Endothelial cell of umbilical vein (primary cell): ENCODE measurements around the gene XRCC1. TPM values are rescaled to one million over a fixed set of nuclear protein-coding genes. Genes with fewer than 3 reads are reported as not detected.

Source experiments
- BruUV-seq: library from RNA; stranded (reverse); fragments of 400-500 nt; replicated peaks from 2 replicates; lab custom pipeline; 2021; lab: Mats Ljungman, UMichigan
- CTCF ChIA-PET: fragments of 300-600, 350-600 bp; sonication (Branson Sonifier 250); formaldehyde crosslinking; loops from one replicate; lab custom pipeline; 2021; ENCODE audit warnings: antibody characterized with exemption, inconsistent platforms; lab: Charles Lee
- POLR2A ChIA-PET: fragments of 300-600, 350-600 bp; sonication (Branson Sonifier 250); formaldehyde crosslinking; loops from one replicate; lab custom pipeline; 2021; ENCODE audit warnings: antibody characterized with exemption, inconsistent platforms; lab: Charles Lee
- DNase-seq: peaks from one replicate; pipeline ENCODE4 v3.0.0-alpha.2; 2011; ENCODE audit warnings: low read depth, low spot score
- FAIRE-seq: peaks from 2 replicates; lab custom pipeline; 2011; peaks lifted over from hg19 to GRCh38; lab: Jason Lieb, UNC
- H2AFZ ChIP-seq: 2 replicates; pipeline ENCODE4 v1.6.0; 2012; ENCODE audit warnings: low read depth, low read length, control low read depth, inconsistent platforms
- H3K27ac ChIP-seq: 2 replicates; pipeline ENCODE4 v1.5.1; 2011; ENCODE audit warnings: low read depth, mild to moderate bottlenecking, control low read depth, low read length, moderate library complexity; ENCODE audit not compliant: insufficient read depth
- H3K27me3 ChIP-seq, 2 experiments: 2 replicates each; pipeline versions ENCODE4 v1.6.0 to v1.6.1; 2011; ENCODE audit warnings: low read length in 2 of 2, mixed read lengths in 1 of 2; ENCODE audit not compliant: control insufficient read depth in 2 of 2, insufficient read depth in 2 of 2
- H3K36me3 ChIP-seq, 2 experiments: 2 replicates in 1 of 2; 3 replicates in 1 of 2; pipeline ENCODE4 v1.5.1; 2011; ENCODE audit warnings: low read length in 2 of 2, mild to moderate bottlenecking in 1 of 2, moderate library complexity in 1 of 2; ENCODE audit not compliant: control insufficient read depth in 2 of 2, insufficient read depth in 2 of 2; ENCODE audit errors: extremely low read depth in 1 of 2
- H3K4me1 ChIP-seq: 3 replicates; pipeline ENCODE4 v1.5.1; 2011; ENCODE audit warnings: mild to moderate bottlenecking, low read length; ENCODE audit not compliant: control insufficient read depth, insufficient read depth; ENCODE audit errors: extremely low read depth
- H3K4me2 ChIP-seq: 2 replicates; pipeline ENCODE4 v1.6.1; 2011; ENCODE audit warnings: low read length, control low read depth, mixed read lengths; ENCODE audit not compliant: insufficient read depth
- H3K4me3 ChIP-seq, 3 experiments: fragments of 200-600 bp in 1 of 3; sonication (generic), shearing (Covaris generic) in 1 of 3; replicated peaks in 1 of 3; 2 replicates each; pipeline ENCODE4 v1.5.1; 2011 to 2016; ENCODE audit warnings: control low read depth in 3 of 3, low read length in 3 of 3, mild to moderate bottlenecking in 2 of 3, inconsistent platforms in 1 of 3, low read depth in 1 of 3, moderate library complexity in 1 of 3; ENCODE audit not compliant: insufficient read depth in 1 of 3
- H3K79me2 ChIP-seq: 2 replicates; pipeline ENCODE4 v1.6.0; 2012; ENCODE audit warnings: low read length, inconsistent platforms; ENCODE audit not compliant: control insufficient read depth, insufficient read depth
- H3K9ac ChIP-seq: replicated peaks from 2 replicates; pipeline ENCODE3; 2011; ENCODE audit warnings: low read length, control low read depth; ENCODE audit not compliant: insufficient read depth; ENCODE audit errors: extremely low read depth
- H3K9me1 ChIP-seq: replicated peaks from 3 replicates; pipeline ENCODE4 v1.6.0; 2011; ENCODE audit warnings: mild to moderate bottlenecking, low read length; ENCODE audit not compliant: control insufficient read depth, insufficient read depth; ENCODE audit errors: extremely low read depth
- H3K9me3 ChIP-seq: replicated peaks from 2 replicates; pipeline ENCODE4 v1.5.1; 2012; ENCODE audit warnings: low read length, inconsistent platforms; ENCODE audit not compliant: control insufficient read depth, insufficient read depth
- H4K20me1 ChIP-seq: replicated peaks from 2 replicates; pipeline ENCODE3; 2011; ENCODE audit warnings: mild to moderate bottlenecking, low read length; ENCODE audit not compliant: control insufficient read depth, insufficient read depth; ENCODE audit errors: extremely low read depth
- EZH2 ChIP-seq: IDR thresholded peaks from 2 replicates; pipeline ENCODE4 v1.6.1; 2012; ENCODE audit warnings: borderline replicate concordance, low read depth, mild to moderate bottlenecking, moderate library complexity, low read length, inconsistent platforms; ENCODE audit not compliant: severe bottlenecking
- FOS ChIP-seq: IDR thresholded peaks from 2 replicates; pipeline ENCODE4 v1.6.1; 2011; ENCODE audit warnings: mild to moderate bottlenecking, low read length, moderate library complexity, borderline replicate concordance; ENCODE audit not compliant: insufficient read depth
- GATA2 ChIP-seq: IDR thresholded peaks from 2 replicates; pipeline ENCODE4 v1.7.0; 2011; ENCODE audit warnings: low read depth, mild to moderate bottlenecking, moderate library complexity, mixed read lengths, low read length; ENCODE audit not compliant: insufficient read length, insufficient read depth
- MYC ChIP-seq: IDR thresholded peaks from one replicate; pipeline ENCODE4 v1.6.1; 2011; ENCODE audit warnings: mild to moderate bottlenecking, low read depth, low read length
- POLR2A ChIP-seq: IDR thresholded peaks from 2 replicates; pipeline ENCODE4 v1.6.1; 2012; ENCODE audit warnings: low read depth, mild to moderate bottlenecking, control low read depth, low read length
- POLR2AphosphoS5 ChIP-seq: IDR thresholded peaks from 2 replicates; pipeline ENCODE4 v1.6.1; 2012; ENCODE audit warnings: low read depth, mild to moderate bottlenecking, control low read depth, low read length, moderate library complexity; ENCODE audit not compliant: insufficient read depth
- dilution Hi-C: fragments of 300-500 bp; cut with MboI; formaldehyde crosslinking; loops from one replicate; pipeline ENCODE4 v1.15.0; 2019; ENCODE audit warnings: low sequenced_read_pairs; ENCODE audit not compliant: extremely low pct_ligation_motif_present
- intact Hi-C: fragments of 100-400 bp; cut with micrococcal nuclease; formaldehyde crosslinking; loops from one replicate; pipeline ENCODE4 v1.10.0; 2022
- polyA plus RNA-seq, 4 experiments: library from polyadenylated mRNA; depleted of rRNA in 3 of 4; stranded (reverse) in 3 of 4; unstranded in 1 of 4; fragments of >200 nt; gene quantifications; 2 replicates each; pipeline versions ENCODE4 v1.2.1 to v1.2.3, GENCODE V29; 2011 to 2012; ENCODE audit warnings: missing spikeins in 1 of 4
- total RNA-seq: library from RNA; stranded (reverse); gene quantifications from 2 replicates; pipeline ENCODE4 v1.2.3, GENCODE V29; 2021
- TF ChIP-seq, protein P1 (sequence below), 2 donors: IDR thresholded peaks; 1 replicate in 1 of 2; 2 replicates in 1 of 2; pipeline ENCODE4 v1.5.1; 2011; ENCODE audit warnings: low read length in 2 of 2, mild to moderate bottlenecking in 2 of 2, moderate library complexity in 2 of 2, control low read depth in 1 of 2, inconsistent platforms in 1 of 2, low read depth in 1 of 2; ENCODE audit not compliant: insufficient read depth in 1 of 2; ENCODE audit errors: extremely low read depth in 1 of 2
- TF ChIP-seq, protein P2 (sequence below): IDR thresholded peaks from 2 replicates; pipeline ENCODE4 v1.6.1; 2011; ENCODE audit not compliant: insufficient read depth, insufficient read length

Gene XRCC1
- total and polyA plus RNA-seq, 2 donors (not counting 3 experiments of a cell fraction or from before 2014, with no cell fraction given) = 29.5 to 39.3 TPM

- POLR2A ChIA-PET = no interaction called here
- intact Hi-C loops (no loop called here), dilution Hi-C loops (no loop called here)
- DNase-seq (no peak), FAIRE-seq (no peak)
- no peaks in the 10 kb centered on the region for H3K9me1 ChIP-seq
- no peaks in the 10 kb centered on the region for H3K4me1 ChIP-seq
- H3K27me3 ChIP-seq = no peaks in the 10 kb centered on the region
- no peak overlapping the region for H3K9ac ChIP-seq
- H3K79me2 ChIP-seq = no peaks in the 10 kb centered on the region
- H3K4me3 ChIP-seq = no peak overlapping the region
- no peaks in the 10 kb centered on the region for H3K9me3 ChIP-seq
- no peaks in the 10 kb centered on the region for H4K20me1 ChIP-seq
- no TSS peak for BruUV-seq
- no peak overlapping the region for H3K27ac ChIP-seq
- peaks cover 0 to 11% of the 10 kb centered on the region in 2 experiments for H3K36me3 ChIP-seq
- TF ChIP-seq POLR2A (no peak), POLR2AphosphoS5 (no peak), EZH2 (no peak), MYC (no peak), FOS (no peak), GATA2 (no peak)
- TF ChIP-seq, protein P1, sequence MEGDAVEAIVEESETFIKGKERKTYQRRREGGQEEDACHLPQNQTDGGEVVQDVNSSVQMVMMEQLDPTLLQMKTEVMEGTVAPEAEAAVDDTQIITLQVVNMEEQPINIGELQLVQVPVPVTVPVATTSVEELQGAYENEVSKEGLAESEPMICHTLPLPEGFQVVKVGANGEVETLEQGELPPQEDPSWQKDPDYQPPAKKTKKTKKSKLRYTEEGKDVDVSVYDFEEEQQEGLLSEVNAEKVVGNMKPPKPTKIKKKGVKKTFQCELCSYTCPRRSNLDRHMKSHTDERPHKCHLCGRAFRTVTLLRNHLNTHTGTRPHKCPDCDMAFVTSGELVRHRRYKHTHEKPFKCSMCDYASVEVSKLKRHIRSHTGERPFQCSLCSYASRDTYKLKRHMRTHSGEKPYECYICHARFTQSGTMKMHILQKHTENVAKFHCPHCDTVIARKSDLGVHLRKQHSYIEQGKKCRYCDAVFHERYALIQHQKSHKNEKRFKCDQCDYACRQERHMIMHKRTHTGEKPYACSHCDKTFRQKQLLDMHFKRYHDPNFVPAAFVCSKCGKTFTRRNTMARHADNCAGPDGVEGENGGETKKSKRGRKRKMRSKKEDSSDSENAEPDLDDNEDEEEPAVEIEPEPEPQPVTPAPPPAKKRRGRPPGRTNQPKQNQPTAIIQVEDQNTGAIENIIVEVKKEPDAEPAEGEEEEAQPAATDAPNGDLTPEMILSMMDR (IDR thresholded peaks at IDR 0.05; ENCODE audit: extremely low read depth in 1 of 2, insufficient read depth in 1 of 2, low read depth in 1 of 2, low read length in 2 of 2) = no peak
- TF ChIP-seq, protein P2, sequence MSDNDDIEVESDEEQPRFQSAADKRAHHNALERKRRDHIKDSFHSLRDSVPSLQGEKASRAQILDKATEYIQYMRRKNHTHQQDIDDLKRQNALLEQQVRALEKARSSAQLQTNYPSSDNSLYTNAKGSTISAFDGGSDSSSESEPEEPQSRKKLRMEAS = no peak
- no peak overlapping the region for H3K4me2 ChIP-seq
- CTCF ChIA-PET = interaction anchor here (2.0 to 3.0 kb wide), 2 partner anchors 9 to 51 kb away, joined by 5 to 21 read pairs; partner anchors contain the start of genes IRGQ and ZNF576
- H2AFZ ChIP-seq = no peak overlapping the region
Measured at GRCh38 chr19:43586346-43586745, 11.0 kb upstream of the XRCC1 start.
